Activated B cell treated with CpG ODN at 0.5 μM for 24 hours (primary cell): ENCODE measurements around the gene NEK6. TPM values are rescaled to one million over a fixed set of nuclear protein-coding genes. Genes with fewer than 3 reads are reported as not detected.

ENCODE experiments used
- ATAC-seq: fragments of 200-7000 bp; cut with Tn5 transposase; one replicate; pipeline ENCODE4 v1.10.0; 2021; ENCODE audit warnings: low read depth, mild to moderate bottlenecking, moderate library complexity
- CTCF ChIA-PET: fragments of 350-600 bp; sonication (Branson Sonifier 250); formaldehyde crosslinking; loops from one replicate; lab custom pipeline; 2021; ENCODE audit warnings: antibody characterized with exemption; lab: Charles Lee
- POLR2A ChIA-PET: fragments of 350-600 bp; sonication (Branson Sonifier 250); formaldehyde crosslinking; loops from one replicate; lab custom pipeline; 2021; ENCODE audit warnings: antibody characterized with exemption; lab: Charles Lee
- DNase-seq: peaks from one replicate; pipeline ENCODE4 v3.0.0; 2022
- H3K27ac Mint-ChIP-seq: one replicate; pipeline ENCODE4 v1.8.0; 2020; ENCODE audit warnings: mixed read lengths
- H3K27me3 Mint-ChIP-seq: one replicate; pipeline ENCODE4 v1.8.0; 2021; ENCODE audit warnings: mixed read lengths
- H3K36me3 Mint-ChIP-seq: one replicate; pipeline ENCODE4 v1.8.0; 2021; ENCODE audit warnings: low read depth, mixed read lengths
- H3K4me1 Mint-ChIP-seq: one replicate; pipeline ENCODE4 v1.8.0; 2021; ENCODE audit warnings: mixed read lengths
- H3K4me3 Mint-ChIP-seq: one replicate; pipeline ENCODE4 v1.8.0; 2020; ENCODE audit warnings: mild to moderate bottlenecking, mixed read lengths
- H3K9me3 Mint-ChIP-seq: one replicate; pipeline ENCODE4 v1.8.0; 2020; ENCODE audit warnings: mixed read lengths
- intact Hi-C: fragments of 100-400 bp; cut with micrococcal nuclease; formaldehyde crosslinking; loops from one replicate; pipeline ENCODE4 v1.15.1; 2024
- total RNA-seq: library from RNA; stranded (reverse); gene quantifications from 2 replicates; pipeline ENCODE4 v1.2.3, GENCODE V29; 2022
- TF ChIP-seq, protein P1 (sequence below): fragments of 200-600 bp; IDR thresholded peaks from one replicate; pipeline ENCODE4 v1.8.0; 2022; ENCODE audit warnings: antibody characterized with exemption, mild to moderate bottlenecking

NEK6 gene
- total RNA-seq, 1 donor from 2014 or later: 110 TPM

DNA sequence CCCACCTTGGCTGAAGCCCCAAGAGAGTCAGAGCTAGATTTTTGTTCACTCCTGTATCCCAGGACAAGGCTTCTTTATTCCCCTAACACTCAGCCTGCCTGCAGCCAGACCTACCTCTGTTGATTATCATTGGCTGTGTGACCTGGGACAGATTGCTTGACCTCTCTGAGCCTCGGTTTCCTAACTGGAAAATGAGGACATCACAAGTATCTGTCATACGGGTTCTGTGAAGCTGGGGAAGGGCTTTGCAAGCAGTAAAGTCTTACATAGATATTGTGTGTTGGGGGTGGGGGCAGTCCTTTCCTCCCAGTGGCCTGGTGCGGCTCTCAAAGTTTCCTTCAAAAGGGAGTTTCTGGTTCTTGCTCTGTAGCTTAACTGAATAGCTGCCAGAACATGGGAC lies 2.5 kb upstream of the NEK6 start:
- H3K27ac Mint-ChIP-seq: peak overlapping the region; percentile 63
- peaks cover 59% of the 10 kb centered on the region for H3K4me1 Mint-ChIP-seq
- no peak for DNase-seq
- no peak for ATAC-seq
- TF ChIP-seq, protein P1, sequence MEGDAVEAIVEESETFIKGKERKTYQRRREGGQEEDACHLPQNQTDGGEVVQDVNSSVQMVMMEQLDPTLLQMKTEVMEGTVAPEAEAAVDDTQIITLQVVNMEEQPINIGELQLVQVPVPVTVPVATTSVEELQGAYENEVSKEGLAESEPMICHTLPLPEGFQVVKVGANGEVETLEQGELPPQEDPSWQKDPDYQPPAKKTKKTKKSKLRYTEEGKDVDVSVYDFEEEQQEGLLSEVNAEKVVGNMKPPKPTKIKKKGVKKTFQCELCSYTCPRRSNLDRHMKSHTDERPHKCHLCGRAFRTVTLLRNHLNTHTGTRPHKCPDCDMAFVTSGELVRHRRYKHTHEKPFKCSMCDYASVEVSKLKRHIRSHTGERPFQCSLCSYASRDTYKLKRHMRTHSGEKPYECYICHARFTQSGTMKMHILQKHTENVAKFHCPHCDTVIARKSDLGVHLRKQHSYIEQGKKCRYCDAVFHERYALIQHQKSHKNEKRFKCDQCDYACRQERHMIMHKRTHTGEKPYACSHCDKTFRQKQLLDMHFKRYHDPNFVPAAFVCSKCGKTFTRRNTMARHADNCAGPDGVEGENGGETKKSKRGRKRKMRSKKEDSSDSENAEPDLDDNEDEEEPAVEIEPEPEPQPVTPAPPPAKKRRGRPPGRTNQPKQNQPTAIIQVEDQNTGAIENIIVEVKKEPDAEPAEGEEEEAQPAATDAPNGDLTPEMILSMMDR: no peak
- no peaks in the 10 kb centered on the region for H3K9me3 Mint-ChIP-seq
- peaks cover 16% of the 10 kb centered on the region for H3K36me3 Mint-ChIP-seq
- CTCF ChIA-PET: no interaction called here
- H3K4me3 Mint-ChIP-seq: no peak overlapping the region
- intact Hi-C loops: loop anchor here (2.0 kb wide), 1 partner anchor 16 kb away; no protein-coding TSS in a partner anchor
- H3K27me3 Mint-ChIP-seq: no peaks in the 10 kb centered on the region
- POLR2A ChIA-PET: interaction anchor here (1.5 to 3.7 kb wide), 2 partner anchors 10 to 37 kb away, joined by 4 to 53 read pairs; no protein-coding TSS in a partner anchor

DNA sequence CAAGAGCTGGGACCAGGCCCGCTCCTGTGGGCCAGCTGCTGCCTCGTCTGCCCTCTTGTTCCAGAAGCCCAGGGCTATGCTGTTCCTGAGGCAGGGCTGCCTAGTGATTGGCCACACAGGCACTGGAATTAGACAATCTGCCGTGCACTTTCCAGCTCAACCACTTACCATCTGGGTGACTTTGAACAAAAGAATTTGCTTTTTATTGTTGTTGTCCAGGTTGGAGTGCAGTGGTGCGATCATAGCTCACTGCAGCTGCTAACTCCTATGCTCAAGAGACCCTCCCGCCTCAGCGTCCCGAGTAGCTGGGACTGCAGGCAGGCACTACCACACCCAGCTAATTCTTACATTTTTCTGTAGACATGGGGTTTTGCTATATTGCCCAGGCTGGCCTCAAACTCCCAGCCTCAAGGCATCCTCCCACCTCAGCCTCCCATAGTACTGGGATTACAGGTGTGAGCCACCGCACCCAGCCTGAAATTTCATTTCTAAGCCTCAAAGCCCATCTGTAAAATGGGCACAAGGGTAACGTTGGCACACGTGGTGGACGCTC lies 1.2 kb upstream of the NEK6 start:
- ATAC-seq: no peak
- TF ChIP-seq, protein P1: no peak
- H3K4me3 Mint-ChIP-seq: peak overlapping the region; percentile 89
- intact Hi-C loops: no loop called here
- no peaks in the 10 kb centered on the region for H3K27me3 Mint-ChIP-seq
- no peaks in the 10 kb centered on the region for H3K9me3 Mint-ChIP-seq
- DNase-seq: no peak
- peaks cover 22% of the 10 kb centered on the region for H3K36me3 Mint-ChIP-seq
- CTCF ChIA-PET: interaction anchor here (0.9 to 1.6 kb wide), 4 partner anchors 39 to 130 kb away, joined by 3 to 5 read pairs (median 4); no protein-coding TSS in a partner anchor
- POLR2A ChIA-PET: interaction anchor here (0.9 to 3.7 kb wide), 9 partner anchors 18 to 59 kb away, joined by 3 to 53 read pairs (median 7); no protein-coding TSS in a partner anchor
- H3K4me1 Mint-ChIP-seq: peaks cover 73% of the 10 kb centered on the region
- peak overlapping the region; percentile 88 for H3K27ac Mint-ChIP-seq

DNA sequence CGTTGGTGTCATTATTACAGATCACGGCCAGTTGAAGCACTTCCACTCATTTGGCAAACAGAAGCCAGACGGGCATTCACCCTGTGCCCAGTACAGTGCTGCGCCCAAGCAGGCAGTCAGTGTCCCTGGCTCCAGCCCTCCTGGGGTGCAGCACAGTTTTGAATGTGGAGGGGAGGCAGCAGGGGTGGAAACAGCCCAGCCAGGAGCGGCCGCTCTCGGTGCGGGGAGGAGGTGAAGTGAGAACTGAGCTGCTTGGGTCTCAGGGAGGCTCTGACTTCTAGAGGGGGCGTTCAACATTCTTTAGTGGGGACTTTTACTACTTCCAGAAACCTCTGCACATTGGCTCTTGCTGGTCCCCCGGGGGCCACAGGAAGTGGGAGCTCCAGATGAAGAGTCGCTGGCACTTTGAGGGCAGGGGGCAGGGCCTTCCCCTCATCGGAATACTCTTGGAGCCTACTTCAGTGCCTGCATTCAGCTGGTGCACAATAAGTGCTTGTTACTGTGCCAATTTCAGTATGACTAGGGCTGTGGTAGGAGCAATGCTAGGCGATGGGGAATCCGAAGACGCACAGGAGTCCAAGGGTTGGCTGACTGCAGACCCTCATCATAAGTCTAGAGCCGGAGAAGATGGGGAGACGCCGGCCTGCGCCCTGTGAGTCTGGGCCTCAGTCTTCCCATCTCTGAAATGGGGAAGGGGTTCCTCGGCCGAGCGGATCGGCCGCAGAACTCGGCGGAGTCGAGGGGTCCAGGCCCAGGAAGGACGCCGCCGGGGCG lies 492 bp upstream of the NEK6 start:
- Mint-ChIP-seq H3K9me3 (no peaks in the 10 kb centered on the region), H3K27ac (peak overlapping the region; percentile 88), H3K27me3 (no peaks in the 10 kb centered on the region), H3K4me1 (peaks cover 79% of the 10 kb centered on the region), H3K4me3 (peak overlapping the region; percentile 89), H3K36me3 (peaks cover 26% of the 10 kb centered on the region)
- intact Hi-C loops: no loop called here
- ATAC-seq (peak; percentile 7), DNase-seq (no peak)
- TF ChIP-seq, protein P1: no peak
- CTCF ChIA-PET: interaction anchor here (0.9 to 1.6 kb wide), 4 partner anchors 40 to 130 kb away, joined by 3 to 5 read pairs (median 4); no protein-coding TSS in a partner anchor
- POLR2A ChIA-PET: interaction anchor here (0.9 to 3.7 kb wide), 11 partner anchors 18 to 131 kb away, joined by 3 to 53 read pairs (median 7); no protein-coding TSS in a partner anchor

DNA sequence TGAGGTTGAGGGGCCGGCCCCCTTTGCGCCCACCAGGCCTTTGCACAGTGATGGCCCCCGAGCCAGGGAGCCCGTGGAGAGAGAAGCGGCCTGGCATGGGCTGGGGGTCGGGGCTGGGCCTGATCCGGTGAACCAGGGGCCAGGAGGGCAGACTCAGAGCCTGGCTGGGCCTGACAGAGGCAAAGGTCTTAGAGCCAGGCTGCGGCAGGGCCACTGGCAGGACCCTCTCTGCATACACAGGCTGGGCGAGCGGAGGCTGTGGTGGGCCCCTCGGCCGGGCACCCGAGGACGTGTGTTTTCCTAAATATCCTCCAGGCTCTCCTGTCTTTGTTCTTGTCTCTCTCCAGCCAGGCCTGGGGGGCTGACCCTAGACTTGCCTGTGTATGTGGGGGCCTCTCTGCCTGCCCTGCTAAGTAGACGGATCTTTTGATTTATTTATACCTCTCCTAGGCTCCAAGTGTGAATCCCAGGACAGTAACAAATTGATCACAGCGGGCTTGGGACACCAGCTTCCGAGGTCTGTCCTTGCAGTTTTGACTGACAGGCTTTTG lies 933 bp downstream of the NEK6 start:
- CTCF ChIA-PET: interaction anchor here (1.0 to 1.6 kb wide), 3 partner anchors 32 to 62 kb away, joined by 3 to 8 read pairs (median 4); no protein-coding TSS in a partner anchor
- no peaks in the 10 kb centered on the region for H3K9me3 Mint-ChIP-seq
- H3K36me3 Mint-ChIP-seq: peaks cover 31% of the 10 kb centered on the region
- peak; percentile 5 for ATAC-seq
- H3K4me3 Mint-ChIP-seq: peak overlapping the region; percentile 96
- intact Hi-C loops: loop anchor here (1.0 kb wide), 2 partner anchors 9 to 40 kb away; no protein-coding TSS in a partner anchor
- H3K4me1 Mint-ChIP-seq: peaks cover 88% of the 10 kb centered on the region
- TF ChIP-seq, protein P1: no peak
- DNase-seq: no peak
- no peaks in the 10 kb centered on the region for H3K27me3 Mint-ChIP-seq
- H3K27ac Mint-ChIP-seq: peak overlapping the region; percentile 94
- POLR2A ChIA-PET: interaction anchor here (0.6 to 3.7 kb wide), 9 partner anchors 16 to 67 kb away, joined by 3 to 32 read pairs (median 4); no protein-coding TSS in a partner anchor
